GM12878 (cell line): ENCODE data around the gene ELAVL4. TPM values are rescaled to one million over a fixed set of nuclear protein-coding genes. Genes with fewer than 3 reads are reported as not detected.

ENCODE experiments used
- ATAC-seq: fragments of 200-7000 bp; cut with Tn5 transposase; 3 replicates; pipeline ENCODE4 v1.9.1; 2020; ENCODE audit warnings: mild to moderate bottlenecking, moderate library complexity
- BruUV-seq: library from RNA; stranded (reverse); fragments of 400-500 nt; replicated peaks from 2 replicates; lab custom pipeline; 2021; lab: Mats Ljungman, UMichigan
- CTCF ChIA-PET: fragments of 300-600 bp; sonication (Branson Sonifier 250); formaldehyde crosslinking; extraction: SDS; loops from one replicate; lab custom pipeline; 2021; ENCODE audit warnings: inconsistent platforms; lab: Yijun Ruan, JAX
- POLR2A ChIA-PET: fragments of 350-600 bp; formaldehyde crosslinking; extraction: SDS; loops from one replicate; lab custom pipeline; 2021; ENCODE audit warnings: inconsistent platforms; lab: Charles Lee
- RAD21 ChIA-PET: fragments of 300-600 bp; sonication (Branson Sonifier 250); formaldehyde crosslinking; loops from one replicate; lab custom pipeline; 2023; ENCODE audit warnings: antibody characterized with exemption; ENCODE audit not compliant: unreplicated experiment; lab: Charles Lee
- SMC1A ChIA-PET: fragments of 300-600 bp; sonication (Branson Sonifier 250); formaldehyde crosslinking; loops from one replicate; lab custom pipeline; 2023; ENCODE audit not compliant: unreplicated experiment, uncharacterized antibody; lab: Charles Lee
- DNase-seq: peaks from one replicate; pipeline ENCODE4 v3.0.0-alpha.2; 2011; ENCODE audit warnings: low read depth, low spot score
- FAIRE-seq: peaks from 3 replicates; lab custom pipeline; 2011; peaks lifted over from hg19 to GRCh38; lab: Jason Lieb, UNC
- H2AFZ ChIP-seq: 2 replicates; pipeline ENCODE4 v1.6.0; 2011; ENCODE audit warnings: low read depth, low read length, control low read depth; ENCODE audit not compliant: control insufficient read depth
- H3K27ac ChIP-seq: 2 replicates; pipeline ENCODE4 v1.5.1; 2011; ENCODE audit warnings: control low read depth; ENCODE audit not compliant: control insufficient read depth, insufficient read depth
- H3K27me3 ChIP-seq, 2 experiments: replicated peaks in 1 of 2; 2 replicates each; pipeline versions ENCODE4 v1.6.0 to v1.6.1; 2011; ENCODE audit warnings: low read length in 1 of 2; ENCODE audit not compliant: control insufficient read depth in 2 of 2, insufficient read depth in 2 of 2
- H3K36me3 ChIP-seq, 2 experiments: 2 replicates each; pipeline ENCODE4 v1.5.1; 2011; ENCODE audit warnings: low read length in 1 of 2; ENCODE audit not compliant: control insufficient read depth in 2 of 2, insufficient read depth in 2 of 2
- H3K4me1 ChIP-seq: 2 replicates; pipeline ENCODE4 v1.6.1; 2011; ENCODE audit warnings: mild to moderate bottlenecking, low read length, moderate library complexity, mixed read lengths; ENCODE audit not compliant: control insufficient read depth, insufficient read depth
- H3K4me2 ChIP-seq: 2 replicates; pipeline ENCODE4 v1.6.0; 2011; ENCODE audit warnings: control low read depth; ENCODE audit not compliant: control insufficient read depth, insufficient read depth
- H3K4me3 ChIP-seq: fragments of 200-600 bp; sonication (generic); 2 replicates; pipeline ENCODE4 v1.5.1; 2016
- H3K79me2 ChIP-seq: 2 replicates; pipeline ENCODE4 v1.6.0; 2011; ENCODE audit warnings: low read length; ENCODE audit not compliant: control insufficient read depth, insufficient read depth
- H3K9ac ChIP-seq: 2 replicates; pipeline ENCODE4 v1.8.0; 2011; ENCODE audit warnings: low read length, control low read depth, mixed read lengths; ENCODE audit not compliant: control insufficient read depth, insufficient read depth
- H3K9me3 ChIP-seq: replicated peaks from 3 replicates; pipeline ENCODE4 v1.5.1; 2011; ENCODE audit warnings: mild to moderate bottlenecking, low read length; ENCODE audit not compliant: control insufficient read depth, insufficient read depth
- H4K20me1 ChIP-seq: 2 replicates; pipeline ENCODE4 v1.6.0; 2011; ENCODE audit not compliant: control insufficient read depth, insufficient read depth
- CHD1 ChIP-seq: IDR thresholded peaks from 2 replicates; pipeline ENCODE4 v1.6.1; 2012; ENCODE audit warnings: low read depth, low read length, improper control_type of control experiment
- CHD2 ChIP-seq: IDR thresholded peaks from 2 replicates; pipeline ENCODE4 v1.6.1; 2011; ENCODE audit warnings: low read depth, low read length, improper control_type of control experiment, borderline replicate concordance
- EED ChIP-seq: sonication (generic); IDR thresholded peaks from 2 replicates; pipeline ENCODE4 v1.6.1; 2016; ENCODE audit warnings: antibody characterized with exemption, low read depth
- NBN ChIP-seq: fragments of 450-650 bp; IDR thresholded peaks from 2 replicates; pipeline ENCODE4 v1.6.1; 2016
- SREBF2 ChIP-seq: IDR thresholded peaks from 2 replicates; pipeline ENCODE4 v1.6.1; 2012; ENCODE audit warnings: mild to moderate bottlenecking, low read length
- WGBS: methylation state at CpG from one replicate; pipeline ENCODE4 v1.1.6; 2016; ENCODE audit warnings: low lambda C conversion rate; ENCODE audit not compliant: insufficient replicate concordance, insufficient coverage; ENCODE audit errors: missing lambda C conversion rate; 5-methylcytosine and 5-hydroxymethylcytosine counted together
- in situ Hi-C: fragments of 300-500 bp; cut with MboI; formaldehyde crosslinking; loops from 9 replicates; pipeline ENCODE4 v1.14.3; 2018; ENCODE audit warnings: mixed read lengths
- intact Hi-C: fragments of 100-400 bp; cut with micrococcal nuclease; formaldehyde crosslinking; loops from one replicate; pipeline ENCODE4 v1.14.2; 2022; ENCODE audit not compliant: unreplicated experiment
- polyA plus RNA-seq, 11 experiments: library from polyadenylated mRNA; depleted of rRNA in 4 of 11; unstranded in 6 of 11; stranded (reverse) in 5 of 11; fragments of >200 nt; fragmentation: Nextera tagmentation in 4 of 11; fragmentation: Illumina TruSeq in 1 of 11; extraction: Ambion mirVana in 4 of 11; extraction: Trizol in 1 of 11; gene quantifications; 1 replicate in 1 of 11; 2 replicates in 10 of 11; pipeline versions ENCODE4 v1.2.1 to v1.2.3, GENCODE V29; 2011 to 2016; ENCODE audit warnings: inconsistent platforms in 2 of 11, missing spikeins in 2 of 11, low read depth in 1 of 11
- total RNA-seq, 4 experiments: library from RNA; depleted of rRNA in 3 of 4; stranded (reverse); fragments of >200 nt in 3 of 4; fragmentation: Illumina TruSeq in 1 of 4; extraction: Trizol in 1 of 4; gene quantifications; 2 replicates each; pipeline versions ENCODE4 v1.2.1 to v1.2.3, GENCODE V29; 2013 to 2021
- TF ChIP-seq, protein P1 (sequence below): fragments of 150-350 bp; IDR thresholded peaks from 2 replicates; pipeline ENCODE4 v1.6.1; 2014; ENCODE audit warnings: mild to moderate bottlenecking, low read depth, low read length

Gene ELAVL4
- total and polyA plus RNA-seq, 10 of the 15 experiments (the other 5 are each of a cell fraction or from before 2014, with no cell fraction given), result 0.10 to 0.53 (median 0.17) TPM; not detected in 6

DNA sequence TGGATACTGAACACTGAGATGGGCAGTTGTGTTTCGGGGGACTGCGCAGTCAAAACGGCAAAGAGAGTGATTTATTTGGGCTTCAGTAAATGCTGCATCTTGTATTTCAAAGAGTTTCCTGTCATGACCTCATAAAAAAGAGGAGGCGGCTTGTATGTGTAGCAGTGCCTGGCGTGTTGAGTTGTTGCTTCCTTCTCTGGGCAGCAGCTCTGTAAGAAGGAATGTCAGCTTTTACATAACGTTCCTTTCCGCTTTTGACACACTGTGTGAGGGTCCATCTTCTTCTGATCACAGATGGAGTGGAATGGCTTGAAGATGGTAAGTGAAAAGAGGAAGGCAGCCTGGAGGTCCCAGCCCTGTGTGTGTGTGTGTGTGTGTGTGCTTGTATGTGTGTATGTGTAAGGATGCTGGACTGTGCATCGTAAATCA lies 941 bp downstream of the ELAVL4 start:
- no peaks in the 10 kb centered on the region for H3K36me3 ChIP-seq
- H3K4me3 ChIP-seq, result no peak overlapping the region
- in situ Hi-C loops (no loop called here), intact Hi-C loops (no loop called here)
- H3K27ac ChIP-seq, result no peak overlapping the region
- 16% methylated on average over 8 of the region's 8 CpGs for WGBS
- no peak for TF ChIP-seq SREBF2
- ATAC-seq, result peak; percentile 21; the same call in 2 of the 3 replicates
- H3K27me3 ChIP-seq, result no peaks in the 10 kb centered on the region; a peak in 3 of 4 replicates
- CTCF ChIA-PET, result no interaction called here
- H3K79me2 ChIP-seq, result no peaks in the 10 kb centered on the region
- no peak overlapping the region for H2AFZ ChIP-seq
- POLR2A ChIA-PET, result no interaction called here
- FAIRE-seq, result no peak
- BruUV-seq, result no TSS peak
- H3K9me3 ChIP-seq, result no peaks in the 10 kb centered on the region
- no peak overlapping the region for H3K9ac ChIP-seq
- peaks cover 4% of the 10 kb centered on the region; the same call in 1 of the 2 replicates for H3K4me1 ChIP-seq
- RAD21 ChIA-PET, result no interaction called here
- SMC1A ChIA-PET, result no interaction called here
- no peak overlapping the region for H3K4me2 ChIP-seq
- DNase-seq, result no peak
- H4K20me1 ChIP-seq, result no peaks in the 10 kb centered on the region

DNA sequence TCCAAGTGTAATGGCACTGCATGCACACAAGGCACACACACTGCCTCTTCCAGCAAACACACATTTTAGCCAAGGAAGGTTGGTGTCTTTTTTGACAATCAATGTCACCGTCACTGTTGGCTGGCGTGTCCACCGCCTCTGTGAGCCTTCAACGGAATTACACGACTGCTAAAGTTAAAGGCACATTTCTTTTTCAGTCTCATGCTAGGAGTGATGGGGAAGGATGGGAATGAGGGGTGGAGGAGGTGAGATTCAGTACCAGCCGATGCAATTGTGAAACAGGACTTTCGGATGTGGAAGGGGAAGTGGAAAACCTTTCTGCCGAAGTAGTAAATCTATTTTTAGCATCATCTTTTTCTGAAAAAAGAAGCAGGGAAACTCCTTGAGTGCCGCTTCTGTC lies 1.4 kb downstream of the ELAVL4 start:
- POLR2A ChIA-PET, result no interaction called here
- Histone ChIP-seq H4K20me1 (no peaks in the 10 kb centered on the region), H3K4me2 (peak overlapping the region; percentile 74; the same call in 1 of the 2 replicates), H3K79me2 (no peaks in the 10 kb centered on the region), H3K9ac (no peak overlapping the region), H3K4me1 (peaks cover 4% of the 10 kb centered on the region; the same call in 1 of the 2 replicates), H3K36me3 (no peaks in the 10 kb centered on the region), H3K27ac (no peak overlapping the region), H3K4me3 (no peak overlapping the region), H3K9me3 (no peaks in the 10 kb centered on the region), H3K27me3 (no peaks in the 10 kb centered on the region; a peak in 3 of 4 replicates), H2AFZ (no peak overlapping the region)
- CTCF ChIA-PET, result no interaction called here
- RAD21 ChIA-PET, result no interaction called here
- DNase-seq (no peak), FAIRE-seq (no peak), ATAC-seq (no peak)
- no peak for TF ChIP-seq CHD2
- TF ChIP-seq, protein P1, sequence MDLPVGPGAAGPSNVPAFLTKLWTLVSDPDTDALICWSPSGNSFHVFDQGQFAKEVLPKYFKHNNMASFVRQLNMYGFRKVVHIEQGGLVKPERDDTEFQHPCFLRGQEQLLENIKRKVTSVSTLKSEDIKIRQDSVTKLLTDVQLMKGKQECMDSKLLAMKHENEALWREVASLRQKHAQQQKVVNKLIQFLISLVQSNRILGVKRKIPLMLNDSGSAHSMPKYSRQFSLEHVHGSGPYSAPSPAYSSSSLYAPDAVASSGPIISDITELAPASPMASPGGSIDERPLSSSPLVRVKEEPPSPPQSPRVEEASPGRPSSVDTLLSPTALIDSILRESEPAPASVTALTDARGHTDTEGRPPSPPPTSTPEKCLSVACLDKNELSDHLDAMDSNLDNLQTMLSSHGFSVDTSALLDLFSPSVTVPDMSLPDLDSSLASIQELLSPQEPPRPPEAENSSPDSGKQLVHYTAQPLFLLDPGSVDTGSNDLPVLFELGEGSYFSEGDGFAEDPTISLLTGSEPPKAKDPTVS, result no peak
- no peak for TF ChIP-seq CHD1
- TF ChIP-seq NBN, result no peak
- no peak for TF ChIP-seq EED
- under 1% methylated on average over 9 of the region's 9 CpGs for WGBS
- SMC1A ChIA-PET, result no interaction called here
- intact Hi-C loops (no loop called here), in situ Hi-C loops (no loop called here)
- BruUV-seq, result no TSS peak
